B cell (primary cell): ENCODE data around the gene RAB3A. TPM values are rescaled to one million over a fixed set of nuclear protein-coding genes. Genes with fewer than 3 reads are reported as not detected.

Experiments
- ATAC-seq: fragments of 200-7000 bp; cut with Tn5 transposase; one replicate; pipeline ENCODE4 v1.10.0; 2021; ENCODE audit warnings: low read depth, mild to moderate bottlenecking, moderate number of reproducible peaks, moderate library complexity
- CTCF ChIA-PET: fragments of 350-600 bp; sonication (Branson Sonifier 250); formaldehyde crosslinking; loops from one replicate; lab custom pipeline; 2021; ENCODE audit warnings: antibody characterized with exemption, inconsistent platforms; lab: Charles Lee
- POLR2A ChIA-PET: fragments of 350-600 bp; sonication (Branson Sonifier 250); formaldehyde crosslinking; loops from one replicate; lab custom pipeline; 2021; ENCODE audit warnings: antibody characterized with exemption; lab: Charles Lee
- DNase-seq: peaks from one replicate; pipeline ENCODE4 v3.0.0; 2013
- H2AFZ ChIP-seq: 2 replicates; pipeline ENCODE4 v1.6.1; 2012; ENCODE audit warnings: mild to moderate bottlenecking, low read depth, low read length; ENCODE audit not compliant: insufficient read depth, poor library complexity, severe bottlenecking
- H3K27ac ChIP-seq, 2 donors: 1 replicate in 1 of 2; 2 replicates in 1 of 2; pipeline ENCODE4 v1.5.1; 2012 to 2013; ENCODE audit warnings: low read length in 2 of 2, mild to moderate bottlenecking in 2 of 2, moderate library complexity in 1 of 2
- H3K27me3 ChIP-seq, 4 experiments: fragments of 200-600 bp in 1 of 4; sonication (generic) in 1 of 4; replicated peaks in 1 of 4; 1 replicate in 2 of 4; 2 replicates in 2 of 4; pipeline versions ENCODE4 v1.6.1 to v1.7.0; 2013 to 2016; ENCODE audit warnings: low read length in 3 of 4, mild to moderate bottlenecking in 2 of 4, mixed read lengths in 1 of 4, moderate library complexity in 1 of 4; ENCODE audit not compliant: insufficient read depth in 4 of 4, control insufficient read depth in 3 of 4; ENCODE audit errors: control extremely low read depth in 1 of 4
- H3K36me3 ChIP-seq, 2 experiments: replicated peaks in 1 of 2; 1 replicate in 1 of 2; 2 replicates in 1 of 2; pipeline versions ENCODE4 v1.6.1 to v1.7.1; 2013; ENCODE audit warnings: low read length in 1 of 2; ENCODE audit not compliant: insufficient read depth in 2 of 2, control insufficient read depth in 1 of 2; ENCODE audit errors: control extremely low read depth in 1 of 2, extremely low read depth in 1 of 2
- H3K4me1 ChIP-seq, 2 donors: fragments of 200-600 bp in 1 of 2; sonication (generic) in 1 of 2; 1 replicate in 1 of 2; 2 replicates in 1 of 2; pipeline versions ENCODE4 v1.5.1 to v1.6.1; 2013 to 2017; ENCODE audit warnings: low read length in 2 of 2; ENCODE audit not compliant: control insufficient read depth in 2 of 2, insufficient read depth in 2 of 2
- H3K4me2 ChIP-seq: replicated peaks from 2 replicates; pipeline ENCODE3; 2012; ENCODE audit warnings: mild to moderate bottlenecking, low read depth, low read length; ENCODE audit not compliant: poor library complexity, severe bottlenecking
- H3K4me3 ChIP-seq, 5 experiments: fragments of 200-600 bp in 1 of 5; sonication (generic) in 1 of 5; 1 replicate in 3 of 5; 2 replicates in 2 of 5; pipeline versions ENCODE4 v1.5.1 to v1.7.0; 2011 to 2016; ENCODE audit warnings: low read length in 4 of 5, mild to moderate bottlenecking in 4 of 5, low read depth in 2 of 5, control low read depth in 1 of 5, moderate library complexity in 1 of 5; ENCODE audit not compliant: insufficient read depth in 1 of 5; ENCODE audit errors: control extremely low read depth in 1 of 5, extremely low read depth in 1 of 5
- H3K79me2 ChIP-seq: fragments of 200-600 bp; sonication (generic); one replicate; pipeline ENCODE4 v1.6.0; 2016; ENCODE audit warnings: low read length; ENCODE audit not compliant: control insufficient read depth, insufficient read depth
- H3K9ac ChIP-seq: fragments of 200-600 bp; sonication (generic); 2 replicates; pipeline ENCODE4 v1.6.1; 2017; ENCODE audit warnings: mild to moderate bottlenecking, low read length, moderate library complexity
- H3K9me3 ChIP-seq, 3 donors: one replicate each; pipeline versions ENCODE4 v1.6.1 to v1.7.1; 2013; ENCODE audit warnings: low read length in 2 of 3; ENCODE audit not compliant: control insufficient read depth in 2 of 3, insufficient read depth in 1 of 3; ENCODE audit errors: control extremely low read depth in 1 of 3
- H4K20me1 ChIP-seq: 2 replicates; pipeline ENCODE4 v1.6.0; 2012; ENCODE audit warnings: mild to moderate bottlenecking, low read length; ENCODE audit not compliant: insufficient read depth, control insufficient read depth, poor library complexity, severe bottlenecking
- H3K27ac Mint-ChIP-seq: one replicate; pipeline ENCODE4 v1.8.0; 2021; ENCODE audit warnings: mixed read lengths
- H3K27me3 Mint-ChIP-seq: one replicate; pipeline ENCODE4 v1.8.0; 2021; ENCODE audit warnings: mixed read lengths
- H3K4me1 Mint-ChIP-seq: one replicate; pipeline ENCODE4 v1.8.0; 2021; ENCODE audit warnings: mixed read lengths
- H3K4me3 Mint-ChIP-seq: one replicate; pipeline ENCODE4 v1.8.0; 2021; ENCODE audit warnings: mixed read lengths
- H3K9me3 Mint-ChIP-seq: one replicate; pipeline ENCODE4 v1.8.0; 2022; ENCODE audit warnings: mixed read lengths; ENCODE audit not compliant: insufficient read depth
- CTCF ChIP-seq: fragments of 200-600 bp; IDR thresholded peaks from one replicate; pipeline ENCODE4 v1.8.0; 2022; ENCODE audit warnings: antibody characterized with exemption, mild to moderate bottlenecking
- EZH2 ChIP-seq: IDR thresholded peaks from 2 replicates; pipeline ENCODE4 v1.6.1; 2012; ENCODE audit warnings: borderline replicate concordance, low read depth, mild to moderate bottlenecking, moderate library complexity, low read length; ENCODE audit not compliant: insufficient read depth, poor library complexity, severe bottlenecking
- WGBS: methylation state at CpG from one replicate; pipeline ENCODE4 v1.1.5; 2013; ENCODE audit warnings: missing lambda C conversion rate; ENCODE audit not compliant: insufficient coverage; 5-methylcytosine and 5-hydroxymethylcytosine counted together
- intact Hi-C: fragments of 100-400 bp; cut with micrococcal nuclease; formaldehyde crosslinking; loops from one replicate; pipeline ENCODE4 v1.10.0; 2022
- polyA plus RNA-seq: library from polyadenylated mRNA; depleted of rRNA; stranded (reverse); fragments of >200 nt; gene quantifications from 2 replicates; pipeline ENCODE4 v1.2.3, GENCODE V29; 2012
- total RNA-seq, 2 donors: library from RNA; stranded (reverse); fragments of 120-200 nt in 1 of 2; gene quantifications; 1 replicate in 1 of 2; 2 replicates in 1 of 2; pipeline versions ENCODE4 v1.2.3 to v1.2.4, GENCODE V29; 2013 to 2022

The RAB3A gene
- total and polyA plus RNA-seq, 2 donors (not counting 1 experiment from before 2014, with no cell fraction given): 7.7 to 10.4 TPM

GRCh38 chr19:18185538-18185937 is 18.3 kb downstream of the RAB3A start:
- ChIA-PET POLR2A (interaction anchor here (0.6 to 1.1 kb wide), 6 partner anchors 9 to 532 kb away, joined by 3 to 9 read pairs (median 4); no protein-coding TSS in a partner anchor), CTCF (interaction anchor here (0.6 to 2.1 kb wide), 7 partner anchors 9 to 253 kb away, joined by 3 to 5 read pairs (median 4); partner anchors contain the start of gene CCDC124)
- Histone ChIP-seq H3K9me3 (peaks cover 0 to 9% (median 0%) of the 10 kb centered on the region in 3 donors), H3K9ac (no peak overlapping the region), H3K27ac (no peak overlapping the region), H3K36me3 (peaks cover 0 to 3% of the 10 kb centered on the region in 2 experiments), H3K4me3 (no peak overlapping the region), H2AFZ (no peak overlapping the region), H3K4me1 (peaks cover 11 to 24% of the 10 kb centered on the region in 2 donors), H3K27me3 (no peaks in the 10 kb centered on the region), H3K79me2 (peaks cover 8% of the 10 kb centered on the region), H3K4me2 (no peak overlapping the region), H4K20me1 (no peaks in the 10 kb centered on the region)
- Mint-ChIP-seq H3K4me3 (no peak overlapping the region), H3K4me1 (peaks cover 32% of the 10 kb centered on the region), H3K9me3 (no peaks in the 10 kb centered on the region), H3K27ac (peak overlapping the region; percentile 34), H3K27me3 (no peaks in the 10 kb centered on the region)
- ATAC-seq: no peak
- intact Hi-C loops: no loop called here
- TF ChIP-seq CTCF (no peak), EZH2 (no peak)
- 98% methylated on average over 4 of the region's 6 CpGs for WGBS
- no peak for DNase-seq

GRCh38 chr19:18183529-18183928 is 20.3 kb downstream of the RAB3A start:
- Histone ChIP-seq H3K36me3 (peaks cover 0 to 10% of the 10 kb centered on the region in 2 experiments), H3K9me3 (peaks cover 0 to 9% (median 0%) of the 10 kb centered on the region in 3 donors), H3K79me2 (no peaks in the 10 kb centered on the region), H3K4me2 (no peak overlapping the region), H2AFZ (no peak overlapping the region), H4K20me1 (no peaks in the 10 kb centered on the region), H3K27ac (no peak overlapping the region), H3K4me1 (peaks cover 26 to 38% of the 10 kb centered on the region in 2 donors), H3K4me3 (no peak overlapping the region), H3K27me3 (no peaks in the 10 kb centered on the region), H3K9ac (no peak overlapping the region)
- Mint-ChIP-seq H3K27me3 (no peaks in the 10 kb centered on the region), H3K27ac (no peak overlapping the region), H3K4me1 (peaks cover 34% of the 10 kb centered on the region), H3K4me3 (no peak overlapping the region), H3K9me3 (no peaks in the 10 kb centered on the region)
- no peak for ATAC-seq
- ChIA-PET CTCF (interaction anchor here (0.6 to 3.9 kb wide), 9 partner anchors 8 to 85 kb away, joined by 3 to 32 read pairs (median 4); no protein-coding TSS in a partner anchor), POLR2A (interaction anchor here (0.7 to 5.1 kb wide), 8 partner anchors 9 to 183 kb away, joined by 3 to 64 read pairs (median 4); partner anchors contain the start of gene MPV17L2)
- no peak for DNase-seq
- TF ChIP-seq CTCF (no peak), EZH2 (no peak)
- intact Hi-C loops: no loop called here
